HCT116 (cell line): ENCODE results near the gene DHCR7. TPM values are rescaled to one million over a fixed set of nuclear protein-coding genes. Genes with fewer than 3 reads are reported as not detected.
A peak's percentile ranks its signal among the peaks of the same experiment; 100 is the strongest.

ENCODE experiments used
- ATAC-seq: fragments of 200-7000 bp; cut with Tn5 transposase; 2 replicates; pipeline ENCODE4 v1.9.1; 2020; ENCODE audit warnings: mild to moderate bottlenecking, moderate library complexity
- BruUV-seq: library from RNA; stranded (reverse); fragments of 400-500 nt; replicated peaks from 2 replicates; lab custom pipeline; 2021; lab: Mats Ljungman, UMichigan
- CTCF ChIA-PET: fragments of 300-600 bp; sonication (Branson Sonifier 250); formaldehyde crosslinking; loops from one replicate; lab custom pipeline; 2021; ENCODE audit warnings: antibody characterized with exemption; lab: Charles Lee
- POLR2A ChIA-PET: fragments of 300-600, 350-600 bp; sonication (Branson Sonifier 250); formaldehyde crosslinking; loops from one replicate; lab custom pipeline; 2021; ENCODE audit warnings: antibody characterized with exemption; lab: Charles Lee
- RAD21 ChIA-PET, 2 experiments: fragments of 300-600 bp; sonication (Branson Sonifier 250); formaldehyde crosslinking; loops; one replicate each; lab custom pipeline; 2023; ENCODE audit warnings: low total read pairs in 2 of 2; ENCODE audit not compliant: uncharacterized antibody in 2 of 2, unreplicated experiment in 2 of 2, low non-redundant PET in 1 of 2; lab: Charles Lee
- DNase-seq: peaks from one replicate; pipeline ENCODE4 v3.0.0-alpha.2; 2010; ENCODE audit warnings: low read depth, low spot score
- H2AFZ ChIP-seq: fragments of 200-600 bp; shearing (Covaris generic), sonication (generic); 2 replicates; pipeline ENCODE4 v1.6.1; 2017; ENCODE audit warnings: low read depth, mixed run types, mixed read lengths, antibody characterized with exemption, low read length; ENCODE audit not compliant: poor library complexity, severe bottlenecking
- H3K27ac ChIP-seq: 2 replicates; pipeline ENCODE4 v1.5.1; 2012; ENCODE audit warnings: low read depth, low read length
- H3K27me3 ChIP-seq: fragments of 200-600 bp; sonication (generic); 2 replicates; pipeline ENCODE4 v1.6.1; 2016; ENCODE audit warnings: mixed run types, low read length, mixed read lengths; ENCODE audit not compliant: insufficient read depth
- H3K36me3 ChIP-seq, 2 experiments: fragments of 200-500 bp in 1 of 2; fragments of 200-600 bp in 1 of 2; sonication (Bioruptor generic) in 1 of 2; sonication (generic) in 1 of 2; 2 replicates each; pipeline versions ENCODE4 v1.5.1 to v1.6.1; 2014 to 2016; ENCODE audit warnings: low read length in 2 of 2, inconsistent platforms in 1 of 2, mixed read lengths in 1 of 2, mixed run types in 1 of 2; ENCODE audit not compliant: insufficient read depth in 2 of 2, control insufficient read depth in 1 of 2
- H3K4me1 ChIP-seq, 2 experiments: fragments of 200-600 bp in 1 of 2; sonication (generic) in 1 of 2; 2 replicates each; pipeline versions ENCODE4 v1.5.1 to v1.6.1; 2012 to 2017; ENCODE audit warnings: low read length in 2 of 2, inconsistent platforms in 1 of 2, mild to moderate bottlenecking in 1 of 2, mixed read lengths in 1 of 2, mixed run types in 1 of 2, moderate library complexity in 1 of 2; ENCODE audit not compliant: insufficient read depth in 2 of 2, control insufficient read depth in 1 of 2
- H3K4me2 ChIP-seq: fragments of 200-600 bp; sonication (generic); 2 replicates; pipeline ENCODE4 v1.6.1; 2017; ENCODE audit warnings: mixed run types, low read length, mixed read lengths
- H3K4me3 ChIP-seq, 2 experiments: fragments of 200-600 bp in 1 of 2; sonication (generic) in 1 of 2; replicated peaks in 1 of 2; 2 replicates each; pipeline ENCODE4 v1.5.1; 2011 to 2016; ENCODE audit warnings: low read length in 2 of 2, control low read depth in 1 of 2, low read depth in 1 of 2, mild to moderate bottlenecking in 1 of 2, mixed read lengths in 1 of 2, mixed run types in 1 of 2
- H3K79me2 ChIP-seq: fragments of 200-600 bp; sonication (generic); 2 replicates; pipeline ENCODE4 v1.6.1; 2017; ENCODE audit warnings: mild to moderate bottlenecking, mixed run types, low read length, moderate library complexity, mixed read lengths; ENCODE audit not compliant: insufficient read depth
- H3K9ac ChIP-seq: fragments of 200-600 bp; sonication (generic); 2 replicates; pipeline ENCODE4 v1.6.1; 2016; ENCODE audit warnings: low read length, mixed read lengths
- H3K9me2 ChIP-seq: fragments of 200-600 bp; sonication (generic), shearing (Covaris generic); 2 replicates; pipeline ENCODE4 v1.6.1; 2017; ENCODE audit warnings: mixed run types, mild to moderate bottlenecking, moderate library complexity; ENCODE audit not compliant: insufficient read depth
- H3K9me3 ChIP-seq, 2 experiments: fragments of 200-500 bp in 1 of 2; fragments of 200-600 bp in 1 of 2; sonication (Bioruptor generic) in 1 of 2; sonication (generic) in 1 of 2; 2 replicates each; pipeline ENCODE4 v1.6.1; 2014 to 2017; ENCODE audit warnings: low read length in 2 of 2, mixed read lengths in 2 of 2, inconsistent platforms in 1 of 2, low read depth in 1 of 2, mild to moderate bottlenecking in 1 of 2, mixed run types in 1 of 2, moderate library complexity in 1 of 2; ENCODE audit not compliant: control insufficient read depth in 1 of 2, insufficient read depth in 1 of 2
- H4K20me1 ChIP-seq: fragments of 200-600 bp; sonication (generic), shearing (Covaris generic); 2 replicates; pipeline ENCODE4 v1.6.1; 2017; ENCODE audit warnings: mixed run types, mild to moderate bottlenecking, moderate library complexity; ENCODE audit not compliant: insufficient read depth
- CEBPB ChIP-seq: IDR thresholded peaks from 2 replicates; pipeline ENCODE4 v1.6.1; 2012; ENCODE audit warnings: low read depth
- EGR1 ChIP-seq: IDR thresholded peaks from 2 replicates; pipeline ENCODE4 v1.6.1; 2012; ENCODE audit warnings: low read depth
- FOSL1 ChIP-seq: IDR thresholded peaks from 2 replicates; pipeline ENCODE4 v1.6.1; 2012; ENCODE audit warnings: low read depth
- JUND ChIP-seq: IDR thresholded peaks from 2 replicates; pipeline ENCODE4 v1.6.1; 2012
- POLR2A ChIP-seq: IDR thresholded peaks from 2 replicates; pipeline ENCODE4 v1.7.0; 2011; ENCODE audit warnings: borderline replicate concordance; ENCODE audit not compliant: insufficient read depth, insufficient read length; ENCODE audit errors: extremely low read depth
- POLR2AphosphoS5 ChIP-seq: IDR thresholded peaks from 2 replicates; pipeline ENCODE4 v1.6.1; 2011; ENCODE audit warnings: mild to moderate bottlenecking, low read depth, low read length, moderate library complexity
- RAD21 ChIP-seq: IDR thresholded peaks from 2 replicates; pipeline ENCODE4 v1.6.1; 2012; ENCODE audit warnings: low read depth, mild to moderate bottlenecking
- SP1 ChIP-seq: IDR thresholded peaks from 2 replicates; pipeline ENCODE4 v1.6.1; 2012; ENCODE audit warnings: low read depth
- ZBTB33 ChIP-seq: IDR thresholded peaks from 2 replicates; pipeline ENCODE4 v1.6.1; 2011; ENCODE audit warnings: mild to moderate bottlenecking, low read length, moderate library complexity; ENCODE audit not compliant: insufficient replicate concordance; ENCODE audit errors: extremely low read depth
- ZFX ChIP-seq: fragments of 450-650 bp; IDR thresholded peaks from 2 replicates; pipeline ENCODE4 v1.6.1; 2017
- ZNF274 ChIP-seq: fragments of 200-500 bp; sonication (Bioruptor generic); IDR thresholded peaks from 2 replicates; pipeline ENCODE4 v1.6.1; 2014; ENCODE audit warnings: mild to moderate bottlenecking, low read depth, low read length, inconsistent platforms
- intact Hi-C: fragments of 100-400 bp; cut with micrococcal nuclease; formaldehyde crosslinking; loops from 2 replicates; pipeline ENCODE4 v1.10.0; 2022
- total RNA-seq: library from RNA; stranded (reverse); gene quantifications from one replicate; pipeline ENCODE4 v1.2.1, GENCODE V29; 2021; ENCODE audit not compliant: unreplicated experiment

Gene DHCR7
- total RNA-seq, 1 experiment from 2014 or later: 115 TPM

- intact Hi-C loops: no loop called here
- Histone ChIP-seq H3K4me1 (peaks cover 0 to 3% of the 10 kb centered on the region in 2 experiments; a peak in 1 of 4 replicates), H3K36me3 (no peaks in the 10 kb centered on the region), H3K27ac (no peak overlapping the region), H3K4me2 (no peak overlapping the region), H3K4me3 (no peak overlapping the region), H4K20me1 (no peaks in the 10 kb centered on the region), H3K9me3 (no peaks in the 10 kb centered on the region), H3K9ac (no peak overlapping the region), H3K79me2 (no peaks in the 10 kb centered on the region), H3K9me2 (no peaks in the 10 kb centered on the region), H2AFZ (no peak overlapping the region), H3K27me3 (peaks cover 23% of the 10 kb centered on the region; the same call in 1 of the 2 replicates)
- TF ChIP-seq JUND: no peak
- TF ChIP-seq FOSL1: no peak
- TF ChIP-seq ZFX: no peak
- CTCF ChIA-PET: no interaction called here
- DNase-seq: no peak
- RAD21 ChIA-PET: no interaction called here
- ATAC-seq: no peak
- BruUV-seq: no TSS peak
- POLR2A ChIA-PET: no interaction called here
Observed at GRCh38 chr11:71397331-71397860, 50.8 kb downstream of the DHCR7 start.

GRCh38 chr11:71396548-71397123 is 51.6 kb downstream of the DHCR7 start:
- peak; percentile 56 for ATAC-seq
- Histone ChIP-seq H3K4me2 (no peak overlapping the region), H2AFZ (no peak overlapping the region), H3K79me2 (no peaks in the 10 kb centered on the region), H3K27ac (no peak overlapping the region), H3K9me2 (no peaks in the 10 kb centered on the region), H3K4me1 (peaks cover 0 to 3% of the 10 kb centered on the region in 2 experiments; a peak in 1 of 4 replicates), H3K9ac (no peak overlapping the region), H3K27me3 (peaks cover 29% of the 10 kb centered on the region; the same call in 1 of the 2 replicates), H3K36me3 (no peaks in the 10 kb centered on the region), H4K20me1 (no peaks in the 10 kb centered on the region), H3K9me3 (no peaks in the 10 kb centered on the region), H3K4me3 (no peak overlapping the region)
- DNase-seq: no peak
- intact Hi-C loops: no loop called here
- ChIA-PET POLR2A (no interaction called here), CTCF (no interaction called here), RAD21 (no interaction called here)
- TF ChIP-seq ZNF274 (no peak), FOSL1 (no peak), CEBPB (no peak), POLR2A (no peak), RAD21 (no peak), SP1 (no peak), POLR2AphosphoS5 (no peak), ZBTB33 (no peak), EGR1 (no peak)
- BruUV-seq: no TSS peak
